GM18499 (cell line): ENCODE results near the gene TANGO2.

ENCODE experiments used
- ATAC-seq: cut with Tn5 transposase; IDR thresholded peaks from one replicate; pipeline ENCODE4 v1.9.1; 2021; ENCODE audit warnings: moderate number of reproducible peaks; ENCODE audit not compliant: insufficient read depth, unreplicated experiment

The TANGO2 gene

GRCh38 chr22:20039683-20040325, 18.9 kb downstream of the TANGO2 start:
- no peak for ATAC-seq

- ATAC-seq = no peak
These were observed 19.7 kb downstream of the TANGO2 start for GRCh38 chr22:20040327-20041200.

- ATAC-seq = no peak
These were observed 22.4 kb downstream of the TANGO2 start for GRCh38 chr22:20043057-20043996.

DNA sequence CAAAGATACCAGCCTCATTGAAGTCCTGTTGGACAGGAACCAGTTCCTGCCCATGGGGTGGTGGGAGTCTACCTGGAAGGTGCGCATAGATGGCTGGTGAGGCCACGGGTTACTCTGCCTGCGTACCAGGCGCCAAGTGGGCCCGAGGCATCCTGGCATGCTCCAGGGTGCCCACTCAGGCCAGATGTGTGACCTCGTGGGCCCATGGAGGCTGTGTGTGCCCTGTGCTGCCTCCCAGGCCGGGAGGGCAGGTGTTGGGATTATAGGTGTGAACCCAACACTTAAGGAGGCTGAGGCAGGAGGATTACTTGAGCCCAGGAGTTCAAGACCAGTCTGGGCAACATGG, 23.1 kb downstream of the TANGO2 start:
- ATAC-seq = no peak

DNA sequence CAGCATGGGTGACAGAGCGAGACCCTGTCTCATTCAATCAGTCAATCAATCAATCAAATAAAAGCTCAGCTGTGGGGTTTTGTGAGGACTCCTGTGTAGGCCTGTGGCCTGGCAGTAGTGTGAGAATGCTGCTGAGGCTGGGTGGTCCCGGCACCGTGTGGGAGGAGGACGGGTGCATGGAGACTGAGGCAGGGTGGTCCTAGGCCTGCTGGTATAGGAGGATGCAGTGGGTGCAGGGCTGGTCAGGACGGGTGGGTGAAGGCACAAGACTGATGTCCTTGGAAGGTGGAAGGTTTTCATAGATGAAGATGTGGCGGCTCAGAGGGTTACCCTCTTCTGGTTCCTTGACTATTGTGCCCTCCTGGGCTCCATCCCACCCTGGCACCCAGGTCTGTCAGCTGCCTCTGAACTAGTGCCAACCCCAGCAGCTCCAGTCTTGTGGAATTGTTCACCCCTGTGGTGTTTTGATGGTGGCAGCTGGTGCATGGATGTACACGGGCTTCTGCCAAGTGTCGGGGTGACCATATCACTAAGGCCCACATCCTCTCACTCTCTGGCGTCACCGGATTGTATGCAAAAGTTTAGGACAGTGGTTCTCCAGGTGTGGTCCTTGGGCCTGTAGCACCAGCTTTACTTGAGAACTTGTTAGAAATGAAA, 23.7 kb downstream of the TANGO2 start:
- no peak for ATAC-seq

GRCh38 chr22:20046730-20047129, 25.8 kb downstream of the TANGO2 start:
- no peak for ATAC-seq

- no peak for ATAC-seq
These were observed 31.0 kb downstream of the TANGO2 start for GRCh38 chr22:20051927-20052308.

DNA sequence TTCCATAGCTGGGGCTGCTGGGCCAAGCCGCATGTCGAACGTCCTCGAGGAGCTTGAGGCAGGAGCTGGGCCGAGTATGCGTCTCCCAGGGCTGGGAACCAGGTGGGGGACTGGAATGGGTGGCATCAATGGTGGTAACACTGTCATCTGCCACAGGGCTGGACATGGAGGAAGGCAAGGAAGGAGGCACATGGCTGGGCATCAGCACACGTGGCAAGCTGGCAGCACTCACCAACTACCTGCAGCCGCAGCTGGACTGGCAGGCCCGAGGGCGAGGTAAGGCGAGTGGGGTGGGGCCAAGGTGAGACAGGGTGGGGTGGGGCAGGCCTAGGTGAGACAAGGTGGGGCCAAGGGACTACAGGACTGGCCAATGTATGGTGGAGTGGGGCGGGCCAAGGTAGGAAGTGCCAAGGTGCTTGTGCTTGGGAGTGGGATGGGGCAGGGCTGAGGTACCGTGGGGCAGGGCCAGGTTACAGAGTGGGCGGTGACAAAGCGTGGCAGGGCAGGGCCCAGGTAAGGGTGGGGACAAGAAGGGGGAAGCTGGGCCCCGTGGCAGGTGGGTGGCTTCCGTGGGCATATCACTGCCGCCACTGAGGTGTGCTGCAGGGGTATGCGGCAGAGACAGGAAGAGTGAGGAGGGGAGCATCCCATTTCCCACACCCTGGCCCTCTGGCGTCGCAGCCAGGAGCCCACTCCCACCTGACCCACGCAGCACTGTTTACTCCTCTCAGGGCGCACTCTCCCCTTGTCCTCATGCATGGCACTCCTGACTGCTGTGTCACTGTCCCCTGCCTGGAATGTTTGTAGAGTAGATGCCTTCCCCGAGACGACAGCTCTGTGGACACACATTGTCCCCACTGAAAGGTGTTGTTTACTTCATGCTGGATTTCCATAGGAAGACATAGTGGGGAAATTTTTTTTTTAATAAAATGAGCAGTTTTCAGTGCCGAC, 31.7 kb downstream of the TANGO2 start:
- ATAC-seq = no peak

GRCh38 chr22:20053407-20054033, 32.6 kb downstream of the TANGO2 start:
- no peak for ATAC-seq

GRCh38 chr22:20054034-20054427, 33.1 kb downstream of the TANGO2 start:
- ATAC-seq = no peak

- ATAC-seq = no peak
These were observed 33.6 kb downstream of the TANGO2 start for GRCh38 chr22:20054485-20054884.

GRCh38 chr22:20055144-20055543, 34.2 kb downstream of the TANGO2 start:
- ATAC-seq = no peak

- no peak for ATAC-seq
These were observed 34.7 kb downstream of the TANGO2 start for GRCh38 chr22:20055654-20056053.

GRCh38 chr22:20056161-20056560, 35.3 kb downstream of the TANGO2 start:
- no peak for ATAC-seq

DNA sequence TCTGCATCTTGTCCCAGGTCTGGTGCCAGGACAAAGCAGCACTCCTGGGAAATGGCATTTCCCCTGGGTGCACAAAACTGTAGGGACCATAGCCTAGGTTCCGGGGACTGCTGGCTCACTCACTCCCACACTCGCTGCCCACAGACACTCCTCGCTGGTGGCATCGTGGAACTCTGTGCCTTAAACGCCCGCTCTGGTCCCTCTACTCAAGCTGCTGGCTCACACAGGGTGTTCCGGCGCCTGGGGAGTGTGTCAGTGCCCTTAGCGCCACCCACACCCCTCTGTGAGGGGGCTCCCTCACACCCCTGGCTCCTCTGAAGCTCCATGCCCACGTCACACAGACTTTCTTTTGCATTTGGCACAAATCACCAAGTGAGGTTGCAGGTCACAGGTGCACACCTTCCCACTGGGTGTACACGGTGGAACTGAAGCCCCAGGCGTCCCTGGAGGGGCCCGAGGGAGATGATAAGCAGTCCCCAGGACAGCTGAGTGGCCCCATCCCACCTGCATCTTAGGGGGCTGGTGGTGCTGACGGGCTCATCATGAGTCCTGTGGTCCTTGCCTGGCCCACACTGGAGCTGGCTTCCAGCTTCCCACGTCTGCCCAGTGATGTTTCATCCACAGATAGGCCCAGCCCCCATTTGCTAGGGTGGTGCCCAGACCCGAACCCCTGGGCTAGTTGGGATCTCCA, 35.9 kb downstream of the TANGO2 start:
- ATAC-seq = no peak

- ATAC-seq = no peak
These were observed 36.8 kb downstream of the TANGO2 start for GRCh38 chr22:20057596-20058268.

DNA sequence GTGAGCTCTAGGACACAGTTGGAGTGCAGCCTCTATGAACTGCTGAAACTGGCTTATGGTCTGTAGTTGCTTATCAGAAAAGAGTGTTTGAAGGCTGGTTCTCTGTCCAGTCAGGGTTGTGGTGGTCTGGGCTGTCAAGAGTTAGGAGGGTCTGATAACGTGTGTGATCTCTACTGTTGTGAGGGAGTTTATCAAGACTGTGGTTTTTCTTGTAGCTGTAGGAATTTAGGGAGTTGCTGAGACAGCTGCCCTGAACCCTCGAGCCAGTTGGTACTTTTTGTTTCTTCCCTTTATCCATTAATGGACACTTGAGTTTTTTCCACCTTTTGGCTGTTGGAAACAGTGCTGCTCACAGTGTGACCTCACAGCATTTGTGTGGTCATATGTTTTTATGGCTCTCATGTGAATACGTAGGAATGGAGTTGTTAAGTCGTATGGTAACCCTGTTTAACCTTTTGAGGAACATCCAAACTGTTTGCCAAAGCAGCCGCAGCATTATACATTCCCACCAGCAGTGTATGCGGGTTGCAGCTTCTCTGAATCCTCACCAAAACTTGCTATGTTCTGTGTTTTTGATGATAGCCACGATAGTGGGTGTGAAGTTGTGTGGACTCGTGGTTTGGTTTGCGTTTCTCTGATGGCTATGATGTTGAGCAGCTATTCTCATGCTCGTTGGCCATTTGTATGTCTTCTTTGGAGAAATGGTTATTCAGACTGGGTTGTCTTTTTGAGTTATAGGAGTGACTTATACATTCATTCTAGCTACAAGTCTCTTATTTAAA, 38.3 kb downstream of the TANGO2 start:
- ATAC-seq = no peak
